Trophoblast cell (in vitro differentiated cells and primary cell): ENCODE data around the gene CAST.

Experiments used
- DNase-seq, 2 donors: peaks; one replicate each; pipeline ENCODE4 v3.0.0-alpha.2; 2016
- H2AFZ ChIP-seq: 2 replicates; pipeline ENCODE4 v1.6.1; 2013; ENCODE audit warnings: low read length, moderate library complexity, mild to moderate bottlenecking; ENCODE audit not compliant: insufficient read depth, poor library complexity
- H2AK5ac ChIP-seq: 2 replicates; pipeline ENCODE4 v1.6.1; 2013; ENCODE audit warnings: mild to moderate bottlenecking, low read length
- H2BK120ac ChIP-seq: 2 replicates; pipeline ENCODE4 v1.6.1; 2013; ENCODE audit warnings: low read length, mild to moderate bottlenecking, moderate library complexity; ENCODE audit not compliant: insufficient read depth, poor library complexity
- H2BK12ac ChIP-seq: 2 replicates; pipeline ENCODE4 v1.6.1; 2013; ENCODE audit warnings: mild to moderate bottlenecking, low read length, moderate library complexity
- H2BK5ac ChIP-seq: 2 replicates; pipeline ENCODE4 v1.6.1; 2013; ENCODE audit warnings: low read length, low read depth, moderate library complexity, mild to moderate bottlenecking; ENCODE audit not compliant: poor library complexity
- H3K14ac ChIP-seq: 2 replicates; pipeline ENCODE4 v1.6.1; 2013; ENCODE audit warnings: mild to moderate bottlenecking, low read length
- H3K18ac ChIP-seq: 2 replicates; pipeline ENCODE4 v1.6.1; 2013; ENCODE audit warnings: mild to moderate bottlenecking, low read length
- H3K23ac ChIP-seq: 2 replicates; pipeline ENCODE4 v1.6.1; 2013; ENCODE audit warnings: low read length
- H3K27ac ChIP-seq: 2 replicates; pipeline ENCODE4 v1.5.1; 2013; ENCODE audit warnings: low read depth, mild to moderate bottlenecking, inconsistent platforms, low read length, moderate library complexity
- H3K27me3 ChIP-seq: 2 replicates; pipeline ENCODE4 v1.6.1; 2013; ENCODE audit warnings: inconsistent platforms, mild to moderate bottlenecking, low read length, moderate library complexity; ENCODE audit not compliant: insufficient read depth
- H3K36me3 ChIP-seq, 2 experiments: 1 replicate in 1 of 2; 2 replicates in 1 of 2; pipeline ENCODE4 v1.6.1; 2013; ENCODE audit warnings: low read length in 2 of 2, mild to moderate bottlenecking in 2 of 2, moderate library complexity in 1 of 2; ENCODE audit not compliant: insufficient read depth in 2 of 2, control insufficient read depth in 1 of 2
- H3K4ac ChIP-seq: 2 replicates; pipeline ENCODE4 v1.6.1; 2013; ENCODE audit warnings: low read depth, mild to moderate bottlenecking, low read length, moderate library complexity
- H3K4me1 ChIP-seq, 2 experiments: 1 replicate in 1 of 2; 2 replicates in 1 of 2; pipeline ENCODE4 v1.6.1; 2013; ENCODE audit warnings: low read length in 2 of 2, mild to moderate bottlenecking in 2 of 2, moderate library complexity in 1 of 2; ENCODE audit not compliant: insufficient read depth in 2 of 2, control insufficient read depth in 1 of 2
- H3K4me2 ChIP-seq: 2 replicates; pipeline ENCODE4 v1.6.1; 2013; ENCODE audit warnings: inconsistent platforms, mild to moderate bottlenecking, low read length, moderate library complexity
- H3K4me3 ChIP-seq: 2 replicates; pipeline ENCODE4 v1.5.1; 2013; ENCODE audit warnings: mild to moderate bottlenecking, low read depth, low read length, inconsistent platforms
- H3K79me1 ChIP-seq: one replicate; pipeline ENCODE4 v1.6.1; 2013; ENCODE audit warnings: low read length
- H3K79me2 ChIP-seq: 2 replicates; pipeline ENCODE4 v1.6.1; 2013; ENCODE audit warnings: low read length, mild to moderate bottlenecking; ENCODE audit not compliant: control insufficient read depth, insufficient read depth, poor library complexity
- H3K9ac ChIP-seq: 2 replicates; pipeline ENCODE4 v1.6.1; 2013; ENCODE audit warnings: mild to moderate bottlenecking, low read length
- H3K9me3 ChIP-seq: 2 replicates; pipeline ENCODE4 v1.6.1; 2013; ENCODE audit warnings: low read depth, mild to moderate bottlenecking, control low read depth, inconsistent platforms, low read length; ENCODE audit not compliant: insufficient read depth
- H4K12ac ChIP-seq: 2 replicates; pipeline ENCODE4 v1.6.1; 2013; ENCODE audit warnings: low read depth, mild to moderate bottlenecking, low read length, moderate library complexity
- H4K8ac ChIP-seq: 2 replicates; pipeline ENCODE4 v1.6.1; 2013; ENCODE audit warnings: low read depth, mild to moderate bottlenecking, low read length, moderate library complexity
- H4K91ac ChIP-seq: one replicate; pipeline ENCODE4 v1.6.1; 2013; ENCODE audit warnings: low read depth, mild to moderate bottlenecking, low read length, moderate library complexity
- WGBS: extraction: QIAGEN DNeasy Blood & Tissue Kit; methylation state at CpG from one replicate; pipeline ENCODE4 v1.1.7; 2013; ENCODE audit warnings: missing lambda C conversion rate; ENCODE audit not compliant: insufficient read length, insufficient coverage; ENCODE audit errors: extremely low coverage; 5-methylcytosine and 5-hydroxymethylcytosine counted together

CAST gene

DNA sequence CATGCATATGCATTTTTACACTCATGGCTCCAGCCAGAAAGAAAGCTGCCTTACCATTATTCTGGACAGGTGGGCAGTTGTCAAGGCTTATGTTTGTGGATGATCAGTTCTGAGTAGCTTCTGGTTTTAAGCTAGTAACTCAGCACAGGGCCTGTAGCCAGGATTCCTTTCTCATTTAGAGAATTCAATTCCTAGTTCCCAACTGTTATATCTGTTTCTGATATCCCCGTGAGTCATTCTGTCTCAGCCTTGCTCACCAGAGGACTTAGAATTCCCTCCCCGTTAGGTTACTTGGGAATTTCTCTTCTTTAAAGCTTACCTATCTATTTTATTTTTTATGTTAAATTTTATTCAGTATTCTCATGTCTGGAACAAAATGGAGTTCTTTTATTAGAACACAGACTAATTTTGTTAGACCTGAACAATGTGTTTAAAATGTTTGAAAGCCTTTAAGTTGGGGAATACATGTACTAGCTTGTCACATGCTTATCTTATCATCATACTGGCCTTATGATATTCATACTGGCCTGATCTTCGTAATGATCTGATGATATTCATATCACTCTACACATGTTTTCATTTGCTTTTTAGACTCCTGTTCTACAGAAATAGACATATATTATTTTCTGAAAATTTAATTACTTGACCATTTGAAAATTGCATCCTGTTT, 47.1 kb downstream of the CAST start:
- H2AFZ ChIP-seq, result no peak overlapping the region

DNA sequence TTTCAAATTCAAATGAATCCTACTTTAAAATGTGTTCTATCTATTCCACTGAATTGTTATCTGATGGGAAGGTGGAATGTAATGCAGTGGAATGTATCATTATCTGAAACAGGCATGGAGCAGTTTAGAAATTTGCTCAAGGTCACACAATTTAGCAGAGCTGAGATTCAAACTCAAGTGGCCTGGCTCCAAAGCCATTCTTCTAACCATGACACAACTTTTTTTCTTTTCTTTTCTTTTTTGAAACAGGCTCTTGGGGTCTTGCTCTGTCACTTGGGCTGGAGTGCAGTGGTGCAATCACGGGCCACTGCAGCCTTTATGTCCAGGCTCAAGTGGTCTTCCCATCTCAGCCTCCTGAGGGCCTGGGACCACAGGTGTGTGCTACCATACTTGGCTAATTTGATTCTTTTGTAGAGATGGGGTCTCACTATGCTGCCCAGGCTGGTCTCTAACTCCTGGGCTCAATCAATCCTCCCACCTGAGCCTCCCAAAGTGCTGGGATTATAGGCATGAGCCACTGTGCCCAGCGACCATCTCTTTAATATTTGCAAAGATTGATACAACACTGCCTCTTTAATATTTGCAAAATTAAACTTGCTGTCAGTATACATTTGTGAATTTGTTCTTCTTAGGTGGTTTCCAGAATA, 50.0 kb downstream of the CAST start:
- peaks cover 0 to 5% of the 10 kb centered on the region in 2 experiments for H3K4me1 ChIP-seq
- H3K4me3 ChIP-seq, result no peak overlapping the region
- no peak overlapping the region for H2BK120ac ChIP-seq
- no peaks in the 10 kb centered on the region for H3K36me3 ChIP-seq
- no peak overlapping the region for H4K91ac ChIP-seq
- H3K79me1 ChIP-seq, result no peaks in the 10 kb centered on the region
- H2BK5ac ChIP-seq, result no peak overlapping the region
- H3K4me2 ChIP-seq, result no peak overlapping the region
- H2AFZ ChIP-seq, result no peak overlapping the region
- H3K4ac ChIP-seq, result no peak overlapping the region
- no CpG with 5 or more reads among the region's 2 CpGs for WGBS
- no peak overlapping the region for H4K12ac ChIP-seq
- no peak overlapping the region for H3K27ac ChIP-seq
- peak in 1 of 2 donors; percentile 59 for DNase-seq
- H2BK12ac ChIP-seq, result no peak overlapping the region
- H3K27me3 ChIP-seq, result no peaks in the 10 kb centered on the region
- no peak overlapping the region for H2AK5ac ChIP-seq
- H4K8ac ChIP-seq, result no peak overlapping the region
- H3K14ac ChIP-seq, result no peak overlapping the region
- no peak overlapping the region for H3K23ac ChIP-seq
- H3K9me3 ChIP-seq, result no peaks in the 10 kb centered on the region
- no peak overlapping the region for H3K18ac ChIP-seq
- H3K79me2 ChIP-seq, result no peaks in the 10 kb centered on the region
- no peak overlapping the region for H3K9ac ChIP-seq

More for the DNA sequence above, 47.1 kb downstream of the CAST start:
- H3K9me3 ChIP-seq, result no peaks in the 10 kb centered on the region
- no peak overlapping the region for H2BK120ac ChIP-seq
- H3K27me3 ChIP-seq, result no peaks in the 10 kb centered on the region
- peaks cover 0 to 4% of the 10 kb centered on the region in 2 experiments for H3K4me1 ChIP-seq
- H2AK5ac ChIP-seq, result no peak overlapping the region
- H3K18ac ChIP-seq, result no peak overlapping the region
- H3K9ac ChIP-seq, result no peak overlapping the region
- no peak overlapping the region for H3K27ac ChIP-seq
- no CpG with 5 or more reads among the region's 3 CpGs for WGBS
- H3K4me2 ChIP-seq, result no peak overlapping the region
- no peak overlapping the region for H4K8ac ChIP-seq
- no peak overlapping the region for H3K4me3 ChIP-seq
- no peak overlapping the region for H3K23ac ChIP-seq
- no peaks in the 10 kb centered on the region for H3K36me3 ChIP-seq
- H3K79me2 ChIP-seq, result no peaks in the 10 kb centered on the region
- H2BK12ac ChIP-seq, result no peak overlapping the region
- no peak for DNase-seq
- no peak overlapping the region for H2BK5ac ChIP-seq
- H3K14ac ChIP-seq, result no peak overlapping the region
- H3K79me1 ChIP-seq, result no peaks in the 10 kb centered on the region
- no peak overlapping the region for H4K91ac ChIP-seq
- H3K4ac ChIP-seq, result no peak overlapping the region
- H4K12ac ChIP-seq, result no peak overlapping the region

DNA sequence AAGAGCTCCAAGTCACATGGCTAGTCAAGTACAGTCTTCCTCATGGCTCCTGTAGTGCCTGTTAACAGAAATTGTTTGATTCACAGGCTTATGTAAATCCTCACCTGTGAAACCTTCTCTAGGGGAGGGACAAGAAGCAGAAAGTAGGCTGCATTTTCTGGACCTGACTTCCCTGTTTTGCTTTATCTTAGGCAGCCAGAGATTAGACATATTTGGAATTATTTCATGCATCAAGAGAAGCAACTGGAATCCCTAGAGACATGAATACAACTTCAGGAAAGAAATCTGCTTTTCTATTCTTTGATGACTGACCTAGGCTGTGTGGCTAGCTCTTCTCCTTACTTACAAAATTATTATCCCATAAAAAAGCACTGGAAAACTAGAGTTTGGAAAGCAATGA, 52.3 kb downstream of the CAST start:
- no peak overlapping the region for H2BK120ac ChIP-seq
- H4K12ac ChIP-seq, result no peak overlapping the region
- H3K4me2 ChIP-seq, result no peak overlapping the region
- H2AFZ ChIP-seq, result no peak overlapping the region
- H3K14ac ChIP-seq, result no peak overlapping the region
- peak; percentile 51 to 80 for DNase-seq
- H3K18ac ChIP-seq, result no peak overlapping the region
- no peaks in the 10 kb centered on the region for H3K27me3 ChIP-seq
- no peak overlapping the region for H4K8ac ChIP-seq
- no peaks in the 10 kb centered on the region for H3K79me2 ChIP-seq
- H3K23ac ChIP-seq, result no peak overlapping the region
- peaks cover 0 to 5% of the 10 kb centered on the region in 2 experiments for H3K4me1 ChIP-seq
- H2BK5ac ChIP-seq, result no peak overlapping the region
- H3K79me1 ChIP-seq, result no peaks in the 10 kb centered on the region
- no peak overlapping the region for H3K27ac ChIP-seq
- no peaks in the 10 kb centered on the region for H3K9me3 ChIP-seq
- H3K36me3 ChIP-seq, result no peaks in the 10 kb centered on the region
- H3K9ac ChIP-seq, result no peak overlapping the region
- no peak overlapping the region for H2BK12ac ChIP-seq
- no peak overlapping the region for H3K4me3 ChIP-seq
- no peak overlapping the region for H3K4ac ChIP-seq
- H2AK5ac ChIP-seq, result no peak overlapping the region
- H4K91ac ChIP-seq, result no peak overlapping the region

DNA sequence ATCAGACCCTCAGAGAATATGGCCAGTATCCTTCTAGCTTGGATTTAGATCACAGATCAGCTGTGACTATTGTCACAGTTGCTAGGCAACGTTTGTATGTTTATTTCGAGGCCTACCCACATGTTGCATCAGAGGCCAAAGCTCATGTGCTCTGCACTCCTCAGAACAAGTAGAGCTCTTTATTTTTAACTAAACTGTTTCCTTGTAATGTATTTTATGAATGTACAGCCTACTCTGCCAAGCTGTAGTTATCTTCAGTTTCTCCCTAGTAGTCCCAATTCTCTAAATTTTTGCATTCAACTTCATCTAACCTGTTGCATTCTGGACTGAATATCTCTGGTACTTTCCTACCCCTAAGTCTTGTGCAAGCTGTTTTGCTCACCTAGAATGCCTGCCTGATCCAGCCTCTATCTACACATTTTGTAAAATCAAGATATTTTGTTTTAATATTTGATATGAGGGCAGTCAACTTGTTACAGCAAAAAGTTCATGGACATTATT, 52.8 kb downstream of the CAST start:
- no peak overlapping the region for H3K4ac ChIP-seq
- H2AFZ ChIP-seq, result no peak overlapping the region
- H4K8ac ChIP-seq, result no peak overlapping the region
- no peaks in the 10 kb centered on the region for H3K9me3 ChIP-seq
- no peak overlapping the region for H3K23ac ChIP-seq
- H3K79me2 ChIP-seq, result no peaks in the 10 kb centered on the region
- no peak overlapping the region for H4K12ac ChIP-seq
- H3K4me1 ChIP-seq, result peaks cover 0 to 5% of the 10 kb centered on the region in 2 experiments
- H3K27me3 ChIP-seq, result no peaks in the 10 kb centered on the region
- no peaks in the 10 kb centered on the region for H3K36me3 ChIP-seq
- H3K9ac ChIP-seq, result no peak overlapping the region
- peak; percentile 88 to 96 for DNase-seq
- no peak overlapping the region for H2BK5ac ChIP-seq
- no peak overlapping the region for H3K18ac ChIP-seq
- no peak overlapping the region for H2AK5ac ChIP-seq
- H3K14ac ChIP-seq, result no peak overlapping the region
- H3K4me2 ChIP-seq, result no peak overlapping the region
- H2BK12ac ChIP-seq, result no peak overlapping the region
- H4K91ac ChIP-seq, result no peak overlapping the region
- no peak overlapping the region for H3K27ac ChIP-seq
- H3K79me1 ChIP-seq, result no peaks in the 10 kb centered on the region
- H3K4me3 ChIP-seq, result no peak overlapping the region
- no peak overlapping the region for H2BK120ac ChIP-seq
- no CpG with 5 or more reads among the region's 2 CpGs for WGBS
